HepG2 (cell line): ENCODE data around the gene POGK. TPM values are rescaled to one million over a fixed set of nuclear protein-coding genes. Genes with fewer than 3 reads are reported as not detected.

Source experiments
- ATAC-seq: fragments of 200-7000 bp; cut with Tn5 transposase; 3 replicates; pipeline ENCODE4 v1.9.1; 2020; ENCODE audit warnings: mild to moderate bottlenecking, moderate library complexity
- BruUV-seq: library from RNA; stranded (reverse); fragments of 400-500 nt; replicated peaks from 2 replicates; lab custom pipeline; 2021; lab: Mats Ljungman, UMichigan
- CTCF ChIA-PET: fragments of 300-600 bp; formaldehyde crosslinking; extraction: SDS; loops from one replicate; lab custom pipeline; 2021; ENCODE audit warnings: low total read pairs, inconsistent platforms, low intra/inter-chr PET ratio; lab: Yijun Ruan, JAX
- POLR2A ChIA-PET: fragments of 350-600 bp; sonication (Branson Sonifier 250); formaldehyde crosslinking; loops from one replicate; lab custom pipeline; 2020; ENCODE audit warnings: antibody characterized with exemption, inconsistent platforms; lab: Yijun Ruan, JAX
- DNase-seq: peaks from one replicate; pipeline ENCODE4 v3.0.0-alpha.2; 2015; ENCODE audit warnings: low spot score
- FAIRE-seq: peaks from 3 replicates; lab custom pipeline; 2011; peaks lifted over from hg19 to GRCh38; lab: Jason Lieb, UNC
- H2AFZ ChIP-seq: one replicate; pipeline ENCODE4 v1.6.1; 2011; ENCODE audit warnings: low read length, inconsistent platforms
- H3K27ac ChIP-seq: fragments of 300-600 bp; 3 replicates; pipeline ENCODE4 v1.8.0; 2011; ENCODE audit warnings: mixed run types, mild to moderate bottlenecking, mixed read lengths, low read length, inconsistent platforms; ENCODE audit not compliant: insufficient read depth; ENCODE audit errors: extremely low read length
- H3K27me3 ChIP-seq, 2 experiments: fragments of 200-600 bp in 1 of 2; 2 replicates in 1 of 2; 3 replicates in 1 of 2; pipeline versions ENCODE4 v1.6.0 to v1.8.0; 2011; ENCODE audit warnings: low read length in 2 of 2, mild to moderate bottlenecking in 2 of 2, moderate library complexity in 2 of 2, inconsistent platforms in 1 of 2; ENCODE audit not compliant: insufficient read depth in 2 of 2, control insufficient read depth in 1 of 2
- H3K36me3 ChIP-seq, 2 experiments: fragments of 200-600 bp in 1 of 2; replicated peaks in 1 of 2; 2 replicates in 1 of 2; 3 replicates in 1 of 2; pipeline versions ENCODE4 v1.5.1 to v1.8.0; 2011; ENCODE audit warnings: low read length in 2 of 2, inconsistent platforms in 1 of 2; ENCODE audit not compliant: insufficient read depth in 2 of 2, control insufficient read depth in 1 of 2
- H3K4me1 ChIP-seq: 2 replicates; pipeline ENCODE4 v1.5.1; 2012; ENCODE audit warnings: low read length, inconsistent platforms; ENCODE audit not compliant: insufficient read depth
- H3K4me2 ChIP-seq: 2 replicates; pipeline ENCODE4 v1.6.0; 2011; ENCODE audit warnings: low read depth, low read length, inconsistent platforms
- H3K4me3 ChIP-seq, 3 experiments: fragments of 200-600 bp in 1 of 3; sonication (generic), shearing (Covaris generic) in 1 of 3; replicated peaks in 1 of 3; 2 replicates each; pipeline ENCODE4 v1.5.1; 2011 to 2016; ENCODE audit warnings: low read length in 3 of 3, inconsistent platforms in 2 of 3, low read depth in 2 of 3, mild to moderate bottlenecking in 2 of 3, control low read depth in 1 of 3, mixed read lengths in 1 of 3; ENCODE audit not compliant: insufficient read depth in 1 of 3
- H3K79me2 ChIP-seq: one replicate; pipeline ENCODE4 v1.6.1; 2011; ENCODE audit warnings: low read length, inconsistent platforms; ENCODE audit not compliant: insufficient read depth
- H3K9ac ChIP-seq: 2 replicates; pipeline ENCODE4 v1.6.0; 2011; ENCODE audit warnings: mild to moderate bottlenecking, low read depth, low read length, inconsistent platforms; ENCODE audit not compliant: insufficient read depth
- H3K9me3 ChIP-seq: 2 replicates; pipeline ENCODE4 v1.5.1; 2012; ENCODE audit warnings: mild to moderate bottlenecking, low read length
- H4K20me1 ChIP-seq: 2 replicates; pipeline ENCODE4 v1.6.0; 2011; ENCODE audit warnings: inconsistent platforms, mild to moderate bottlenecking, low read length, moderate library complexity; ENCODE audit not compliant: insufficient read depth
- BCLAF1 ChIP-seq: fragments of 450-650 bp; IDR thresholded peaks from 2 replicates; pipeline ENCODE4 v1.6.1; 2017; ENCODE audit warnings: mild to moderate bottlenecking
- CEBPB ChIP-seq: IDR thresholded peaks from 2 replicates; pipeline ENCODE4 v1.6.1; 2011; ENCODE audit warnings: low read depth, low read length, improper control_type of control experiment, borderline replicate concordance
- CEBPG ChIP-seq: IDR thresholded peaks from 2 replicates; pipeline ENCODE4 v1.6.1; 2016
- FOXJ3 ChIP-seq: sonication (generic); formaldehyde crosslinking; IDR thresholded peaks from 2 replicates; pipeline ENCODE4 v1.4.0; 2020; ENCODE audit warnings: missing genetic modification reagents, mild to moderate bottlenecking, borderline replicate concordance
- HHEX ChIP-seq: IDR thresholded peaks from 2 replicates; pipeline ENCODE4 v1.6.1; 2016; ENCODE audit warnings: control low read depth
- KDM4B ChIP-seq: sonication (generic); formaldehyde crosslinking; IDR thresholded peaks from 2 replicates; pipeline ENCODE4 v1.4.0; 2020; ENCODE audit warnings: missing genetic modification reagents
- NCOA1 ChIP-seq: sonication (generic); formaldehyde crosslinking; IDR thresholded peaks from 2 replicates; pipeline ENCODE4 v1.9.0; 2021; ENCODE audit warnings: missing genetic modification reagents
- NFIC ChIP-seq: IDR thresholded peaks from 2 replicates; pipeline ENCODE4 v1.6.1; 2012; ENCODE audit warnings: mild to moderate bottlenecking, low read length, inconsistent platforms
- TCF12 ChIP-seq, 2 experiments: fragments of 450-650 bp in 1 of 2; sonication (generic) in 1 of 2; formaldehyde crosslinking in 1 of 2; IDR thresholded peaks; 2 replicates each; pipeline versions ENCODE4 v1.6.1 to v1.8.0; 2017 to 2022; ENCODE audit warnings: antibody characterized with exemption in 1 of 2, mild to moderate bottlenecking in 1 of 2, missing genetic modification reagents in 1 of 2, moderate library complexity in 1 of 2
- ZBTB4 ChIP-seq: sonication (generic); formaldehyde crosslinking; IDR thresholded peaks from 2 replicates; pipeline ENCODE4 v1.4.0; 2020; ENCODE audit warnings: missing genetic modification reagents, mild to moderate bottlenecking, borderline replicate concordance
- ZNF501 ChIP-seq: sonication (generic); formaldehyde crosslinking; IDR thresholded peaks from 2 replicates; pipeline ENCODE4 v1.5.1; 2020; ENCODE audit warnings: mild to moderate bottlenecking, moderate library complexity, missing genetic modification reagents
- ZNF567 ChIP-seq: sonication (generic); formaldehyde crosslinking; IDR thresholded peaks from 2 replicates; pipeline ENCODE4 v1.8.1; 2023; ENCODE audit warnings: mild to moderate bottlenecking, missing genetic modification reagents, borderline replicate concordance
- WGBS: methylation state at CpG from one replicate; pipeline ENCODE4 v1.1.6; 2017; ENCODE audit warnings: low lambda C conversion rate; 5-methylcytosine and 5-hydroxymethylcytosine counted together
- in situ Hi-C: cut with HindIII; loops from 2 replicates; pipeline ENCODE4 v1.10.0; 2017; ENCODE audit warnings: low pct_unique_long_range_greater_than_20kb; ENCODE audit not compliant: extremely low pct_ligation_motif_present
- intact Hi-C: fragments of 100-400 bp; cut with micrococcal nuclease; formaldehyde crosslinking; loops from one replicate; pipeline ENCODE4 v1.10.0; 2022; ENCODE audit not compliant: unreplicated experiment
- polyA plus RNA-seq, 8 experiments: library from polyadenylated mRNA; depleted of rRNA in 3 of 8; stranded (reverse) in 7 of 8; unstranded in 1 of 8; fragments of >200 nt; fragmentation: Illumina TruSeq in 4 of 8; extraction: Trizol in 4 of 8; gene quantifications; 2 replicates each; pipeline versions ENCODE4 v1.2.1 to v1.2.3, GENCODE V29; 2011 to 2016; ENCODE audit warnings: low read depth in 4 of 8, missing spikeins in 1 of 8, mixed read lengths in 1 of 8; ENCODE audit not compliant: insufficient read depth in 1 of 8
- total RNA-seq, 5 experiments: library from RNA; depleted of rRNA; stranded (reverse); fragments of >200 nt; fragmentation: Illumina TruSeq; extraction: Trizol; gene quantifications; 2 replicates each; pipeline ENCODE4 v1.2.3, GENCODE V29; 2016; ENCODE audit warnings: low read depth in 1 of 5

Gene POGK
- total and polyA plus RNA-seq, 2 of the 13 experiments (the other 11 are each of a cell fraction or from before 2014, with no cell fraction given) = 4.8 to 16.2 TPM

- no peak overlapping the region for H2AFZ ChIP-seq
- no peak for FAIRE-seq
- in situ Hi-C loops = no loop called here
- H3K4me1 ChIP-seq = peaks cover 53% of the 10 kb centered on the region
- H3K79me2 ChIP-seq = peaks cover 53% of the 10 kb centered on the region
- no peak overlapping the region for H3K9ac ChIP-seq
- H3K4me2 ChIP-seq = no peak overlapping the region
- WGBS = 88% methylated on average over 5 of the region's 7 CpGs
- BruUV-seq = no TSS peak
- CTCF ChIA-PET = no interaction called here
- H3K36me3 ChIP-seq = peaks cover 5 to 41% of the 10 kb centered on the region in 2 experiments
- ATAC-seq = no peak
- peaks cover 22% of the 10 kb centered on the region for H4K20me1 ChIP-seq
- POLR2A ChIA-PET = no interaction called here
- intact Hi-C loops = no loop called here
- H3K4me3 ChIP-seq = no peak overlapping the region
- no peaks in the 10 kb centered on the region for H3K27me3 ChIP-seq
- no peaks in the 10 kb centered on the region for H3K9me3 ChIP-seq
- no peak for DNase-seq
- peak; percentile 74; the same call in 1 of the 2 replicates for TF ChIP-seq CEBPB
- TF ChIP-seq NFIC = no peak
- 0 out of 2 replicates have a peak, but pooled peaks have one; percentile 13 for TF ChIP-seq CEBPG
- no peak for TF ChIP-seq ZBTB4 (CRISPR knock-in tag)
- TF ChIP-seq ZNF567 (CRISPR knock-in tag) = no peak
- TF ChIP-seq BCLAF1 = no peak
- TF ChIP-seq HHEX (CRISPR knock-in tag) = no peak
- TF ChIP-seq FOXJ3 (CRISPR knock-in tag) = no peak
- no peak for TF ChIP-seq TCF12 (IDR thresholded peaks at IDR 0.05)
- TF ChIP-seq TCF12 (CRISPR knock-in tag; IDR thresholded peaks at IDR 0.05) = no peak
- no peak for TF ChIP-seq KDM4B (CRISPR knock-in tag)
- no peak for TF ChIP-seq NCOA1
- no peak for TF ChIP-seq ZNF501
- no peak overlapping the region for H3K27ac ChIP-seq
Observed at GRCh38 chr1:166868639-166869038, 29.4 kb downstream of the POGK start.
